Activated CD8-positive, alpha-beta memory T cell treated with anti-CD3 and anti-CD28 coated beads, Interleukin-2, amount 10 ng/mL, durations not matched to agents 7 days and 5 days (primary cell): Measurements from ENCODE around the gene MCCD1. TPM values are rescaled to one million over a fixed set of nuclear protein-coding genes. Genes with fewer than 3 reads are reported as not detected.
A peak's percentile ranks its signal among the peaks of the same experiment; 100 is the strongest.

Experiments used
- ATAC-seq: fragments of 150-1000 bp; cut with Tn5 transposase; one replicate; pipeline ENCODE4 v1.10.0; 2021; ENCODE audit warnings: moderate library complexity
- CTCF ChIA-PET: fragments of 350-600 bp; sonication (Branson Sonifier 250); formaldehyde crosslinking; loops from one replicate; lab custom pipeline; 2021; ENCODE audit warnings: antibody characterized with exemption; lab: Charles Lee
- DNase-seq: peaks from one replicate; pipeline ENCODE4 v3.0.0-alpha.2; 2020
- H3K27ac Mint-ChIP-seq: one replicate; pipeline ENCODE4 v1.8.0; 2021; ENCODE audit warnings: mild to moderate bottlenecking, mixed read lengths
- H3K27me3 Mint-ChIP-seq: one replicate; pipeline ENCODE4 v1.8.0; 2021; ENCODE audit warnings: mixed read lengths
- H3K36me3 Mint-ChIP-seq: one replicate; pipeline ENCODE4 v1.8.0; 2021; ENCODE audit warnings: mild to moderate bottlenecking, mixed read lengths
- H3K4me1 Mint-ChIP-seq: one replicate; pipeline ENCODE4 v1.8.0; 2021; ENCODE audit warnings: mixed read lengths
- H3K4me3 Mint-ChIP-seq: one replicate; pipeline ENCODE4 v1.8.0; 2021; ENCODE audit warnings: mild to moderate bottlenecking, moderate library complexity, mixed read lengths
- H3K9me3 Mint-ChIP-seq: one replicate; pipeline ENCODE4 v1.8.0; 2022; ENCODE audit warnings: low read depth, mixed read lengths
- total RNA-seq, 2 experiments: library from RNA; stranded (reverse); gene quantifications; one replicate each; pipeline ENCODE4 v1.2.3, GENCODE V29; 2021

MCCD1 gene
- total RNA-seq, 2 experiments from 2014 or later = not detected

- Mint-ChIP-seq H3K9me3 (no peaks in the 10 kb centered on the region), H3K4me3 (no peak overlapping the region), H3K4me1 (peaks cover 58% of the 10 kb centered on the region), H3K27ac (no peak overlapping the region), H3K36me3 (peaks cover 30% of the 10 kb centered on the region), H3K27me3 (peaks cover 4% of the 10 kb centered on the region)
- CTCF ChIA-PET = interaction anchor here (1.0 to 12.1 kb wide), 4 partner anchors 14 to 64 kb away, joined by 4 to 189 read pairs (median 66); partner anchors contain the start of genes LST1, LTB, NCR3 and TNF
- ATAC-seq (no peak), DNase-seq (no peak)
Measured at GRCh38 chr6:31556307-31556706, 27.5 kb downstream of the MCCD1 start.

GRCh38 chr6:31557443-31558317 lies 28.9 kb downstream of the MCCD1 start:
- H3K9me3 Mint-ChIP-seq = no peaks in the 10 kb centered on the region
- H3K4me3 Mint-ChIP-seq = no peak overlapping the region
- H3K27me3 Mint-ChIP-seq = peaks cover 13% of the 10 kb centered on the region
- CTCF ChIA-PET = interaction anchor here (3.0 to 12.1 kb wide), 3 partner anchors 11 to 38 kb away, joined by 16 to 189 read pairs (median 128); partner anchors contain the start of genes LST1, LTB, NCR3 and TNF
- peaks cover 29% of the 10 kb centered on the region for H3K36me3 Mint-ChIP-seq
- DNase-seq (no peak), ATAC-seq (no peak)
- no peak overlapping the region for H3K27ac Mint-ChIP-seq
- H3K4me1 Mint-ChIP-seq = peaks cover 60% of the 10 kb centered on the region

- H3K4me1 Mint-ChIP-seq = peaks cover 60% of the 10 kb centered on the region
- H3K27ac Mint-ChIP-seq = no peak overlapping the region
- DNase-seq (no peak), ATAC-seq (no peak)
- H3K4me3 Mint-ChIP-seq = peak overlapping the region; percentile 53
- peaks cover 18% of the 10 kb centered on the region for H3K27me3 Mint-ChIP-seq
- H3K36me3 Mint-ChIP-seq = peaks cover 32% of the 10 kb centered on the region
- no peaks in the 10 kb centered on the region for H3K9me3 Mint-ChIP-seq
- CTCF ChIA-PET = interaction anchor here (1.0 to 12.1 kb wide), 5 partner anchors 9 to 37 kb away, joined by 3 to 189 read pairs (median 21); partner anchors contain the start of genes LST1, LTA, LTB and NCR3
Measured at GRCh38 chr6:31558318-31558625, 29.5 kb downstream of the MCCD1 start.

- Mint-ChIP-seq H3K4me3 (peak overlapping the region; percentile 53), H3K36me3 (peaks cover 35% of the 10 kb centered on the region), H3K4me1 (peaks cover 62% of the 10 kb centered on the region), H3K27ac (peak overlapping the region; percentile 82), H3K27me3 (peaks cover 24% of the 10 kb centered on the region), H3K9me3 (no peaks in the 10 kb centered on the region)
- CTCF ChIA-PET = interaction anchor here (1.0 to 12.1 kb wide), 5 partner anchors 9 to 37 kb away, joined by 3 to 189 read pairs (median 21); partner anchors contain the start of genes LST1, LTA, LTB and NCR3
- ATAC-seq (peak; percentile 56), DNase-seq (peak; percentile 80)
Measured at GRCh38 chr6:31558631-31559500, 30.1 kb downstream of the MCCD1 start.

GRCh38 chr6:31559606-31559957 lies 30.8 kb downstream of the MCCD1 start:
- ATAC-seq = peak; percentile 52
- Mint-ChIP-seq H3K4me3 (peak overlapping the region; percentile 26), H3K9me3 (no peaks in the 10 kb centered on the region), H3K27ac (peak overlapping the region; percentile 82), H3K27me3 (peaks cover 27% of the 10 kb centered on the region), H3K36me3 (peaks cover 35% of the 10 kb centered on the region), H3K4me1 (peaks cover 63% of the 10 kb centered on the region)
- no peak for DNase-seq
- CTCF ChIA-PET = interaction anchor here (3.0 to 12.1 kb wide), 5 partner anchors 9 to 36 kb away, joined by 16 to 189 read pairs (median 34); partner anchors contain the start of genes LST1, LTA, LTB and NCR3

- CTCF ChIA-PET = interaction anchor here (3.0 to 12.1 kb wide), 5 partner anchors 8 to 35 kb away, joined by 16 to 189 read pairs (median 34); partner anchors contain the start of genes LST1, LTA, LTB and NCR3
- H3K36me3 Mint-ChIP-seq = peaks cover 37% of the 10 kb centered on the region
- H3K4me1 Mint-ChIP-seq = peaks cover 61% of the 10 kb centered on the region
- peak overlapping the region; percentile 82 for H3K27ac Mint-ChIP-seq
- peak; percentile 77 for ATAC-seq
- H3K4me3 Mint-ChIP-seq = peak overlapping the region; percentile 26
- H3K9me3 Mint-ChIP-seq = no peaks in the 10 kb centered on the region
- H3K27me3 Mint-ChIP-seq = peaks cover 33% of the 10 kb centered on the region
- DNase-seq = peak; percentile 79
Measured at GRCh38 chr6:31559958-31560696, 31.4 kb downstream of the MCCD1 start.

- DNase-seq (no peak), ATAC-seq (no peak)
- Mint-ChIP-seq H3K36me3 (peaks cover 41% of the 10 kb centered on the region), H3K9me3 (no peaks in the 10 kb centered on the region), H3K27me3 (peaks cover 38% of the 10 kb centered on the region), H3K4me1 (peaks cover 63% of the 10 kb centered on the region), H3K4me3 (peak overlapping the region; percentile 26), H3K27ac (peak overlapping the region; percentile 82)
- CTCF ChIA-PET = interaction anchor here (3.0 to 12.1 kb wide), 5 partner anchors 8 to 35 kb away, joined by 16 to 189 read pairs (median 34); partner anchors contain the start of genes LST1, LTA, LTB and NCR3
Measured at GRCh38 chr6:31560697-31561058, 31.9 kb downstream of the MCCD1 start.

GRCh38 chr6:31567531-31568370 lies 39.0 kb downstream of the MCCD1 start:
- no peaks in the 10 kb centered on the region for H3K9me3 Mint-ChIP-seq
- H3K4me1 Mint-ChIP-seq = peaks cover 55% of the 10 kb centered on the region
- H3K27ac Mint-ChIP-seq = peak overlapping the region; percentile 67
- DNase-seq = no peak
- no peak for ATAC-seq
- peaks cover 56% of the 10 kb centered on the region for H3K27me3 Mint-ChIP-seq
- peaks cover 18% of the 10 kb centered on the region for H3K36me3 Mint-ChIP-seq
- no peak overlapping the region for H3K4me3 Mint-ChIP-seq
- CTCF ChIA-PET = interaction anchor here (0.7 to 7.6 kb wide), 9 partner anchors 8 to 73 kb away, joined by 3 to 96 read pairs (median 16); partner anchors contain the start of genes DDX39B, LTB and NCR3

- CTCF ChIA-PET = interaction anchor here (1.1 to 7.6 kb wide), 9 partner anchors 8 to 29 kb away, joined by 3 to 96 read pairs (median 16); partner anchors contain the start of genes DDX39B, LTB, NCR3 and NFKBIL1
- DNase-seq (peak; percentile 89), ATAC-seq (peak; percentile 68)
- Mint-ChIP-seq H3K4me1 (peaks cover 63% of the 10 kb centered on the region), H3K9me3 (no peaks in the 10 kb centered on the region), H3K4me3 (peak overlapping the region; percentile 8), H3K27ac (peak overlapping the region; percentile 67), H3K36me3 (peaks cover 12% of the 10 kb centered on the region), H3K27me3 (peaks cover 49% of the 10 kb centered on the region)
Measured at GRCh38 chr6:31568537-31568961, 39.8 kb downstream of the MCCD1 start.

GRCh38 chr6:31569861-31570536 lies 41.2 kb downstream of the MCCD1 start:
- DNase-seq = no peak
- H3K4me3 Mint-ChIP-seq = no peak overlapping the region

More at GRCh38 chr6:31569861-31570536, 41.2 kb downstream of the MCCD1 start:
- Mint-ChIP-seq H3K27me3 (peaks cover 38% of the 10 kb centered on the region), H3K36me3 (peaks cover 7% of the 10 kb centered on the region), H3K9me3 (no peaks in the 10 kb centered on the region), H3K4me1 (peaks cover 74% of the 10 kb centered on the region), H3K27ac (no peak overlapping the region)
- CTCF ChIA-PET = interaction anchor here (0.6 to 7.6 kb wide), 11 partner anchors 10 to 49 kb away, joined by 3 to 96 read pairs (median 10); partner anchors contain the start of genes DDX39B, LST1, LTB and NCR3
- ATAC-seq = no peak
